Activated T-cell treated with anti-CD3 and anti-CD28 coated beads for 48 hours (primary cell): Measurements from ENCODE around the gene NRBF2.
"Not testable (repeated sequence)": the region's sequence is repeated elsewhere in the genome, so short reads cannot be mapped to it uniquely, and the experiment has no call there.

Experiments
- DNase-seq: peaks from one replicate; pipeline ENCODE4 v3.0.0-alpha.2; 2020; ENCODE audit warnings: low read depth

NRBF2 gene

GRCh38 chr10:63119041-63119440, 14.1 kb upstream of the NRBF2 start:
- no peak for DNase-seq

- DNase-seq = no peak
Measured at GRCh38 chr10:63120554-63120953, 12.6 kb upstream of the NRBF2 start.

GRCh38 chr10:63123727-63124362, 9.3 kb upstream of the NRBF2 start:
- DNase-seq = no peak

- DNase-seq = no peak
Measured at GRCh38 chr10:63125459-63125858, 7.7 kb upstream of the NRBF2 start.

GRCh38 chr10:63128443-63128842, 4.7 kb upstream of the NRBF2 start:
- DNase-seq = no peak

- no peak for DNase-seq
Measured at GRCh38 chr10:63129888-63130287, 3.2 kb upstream of the NRBF2 start.

- no peak for DNase-seq
Measured at GRCh38 chr10:63132651-63133055, 475 bp upstream of the NRBF2 start.

- DNase-seq = no peak
Measured at GRCh38 chr10:63133821-63134557, 861 bp downstream of the NRBF2 start.

GRCh38 chr10:63137306-63137705, 4.2 kb downstream of the NRBF2 start:
- no peak for DNase-seq

GRCh38 chr10:63140077-63140476, 6.9 kb downstream of the NRBF2 start:
- no peak for DNase-seq

GRCh38 chr10:63142136-63142535, 9.0 kb downstream of the NRBF2 start:
- no peak for DNase-seq

- DNase-seq = no peak
Measured at GRCh38 chr10:63143987-63144386, 10.9 kb downstream of the NRBF2 start.

GRCh38 chr10:63145782-63146181, 12.7 kb downstream of the NRBF2 start:
- no peak for DNase-seq

GRCh38 chr10:63146503-63146902, 13.4 kb downstream of the NRBF2 start:
- DNase-seq = no peak

GRCh38 chr10:63150745-63151144, 17.6 kb downstream of the NRBF2 start:
- DNase-seq = no peak

- not testable (repeated sequence) for DNase-seq
Measured at GRCh38 chr10:63153868-63154545, 20.9 kb downstream of the NRBF2 start.

GRCh38 chr10:63154546-63155387, 21.6 kb downstream of the NRBF2 start:
- DNase-seq = no peak

- no peak for DNase-seq
Measured at GRCh38 chr10:63155388-63156020, 22.4 kb downstream of the NRBF2 start.

GRCh38 chr10:63156236-63156635, 23.1 kb downstream of the NRBF2 start:
- no peak for DNase-seq

GRCh38 chr10:63157845-63158624, 24.9 kb downstream of the NRBF2 start:
- no peak for DNase-seq

- no peak for DNase-seq
Measured at GRCh38 chr10:63161592-63161991, 28.5 kb downstream of the NRBF2 start.
